Measurements from ENCODE around the gene LMF1.

- TF ChIP-seq POLR2A (IDR thresholded peaks at IDR 0.05) = no peak
- TF ChIP-seq CTCF (IDR thresholded peaks at IDR 0.05) = no peak
Measured at GRCh38 chr16:867421-868385, 103.1 kb downstream of the LMF1 start.
